HEK293 (cell line): ENCODE results near the gene BMP5.

Source experiments
- CTCF ChIA-PET: fragments of 350-600 bp; formaldehyde crosslinking; extraction: SDS; loops from one replicate; lab custom pipeline; 2021; ENCODE audit warnings: antibody characterized with exemption; lab: Yijun Ruan, JAX
- POLR2A ChIA-PET: fragments of 300-600 bp; formaldehyde crosslinking; extraction: SDS; loops from one replicate; lab custom pipeline; 2020; ENCODE audit warnings: antibody characterized with exemption, inconsistent platforms; lab: Yijun Ruan, JAX
- H3K27ac ChIP-seq: fragments of 200-500 bp; sonication (Bioruptor generic); 2 replicates; pipeline ENCODE4 v1.5.1; 2014; ENCODE audit warnings: low read depth, low read length, control low read depth, inconsistent platforms; ENCODE audit errors: extremely low read depth
- H3K36me3 ChIP-seq, 2 experiments: fragments of 200-500 bp in 1 of 2; sonication (Bioruptor generic) in 1 of 2; 1 replicate in 1 of 2; 2 replicates in 1 of 2; pipeline ENCODE4 v1.5.1; 2014 to 2017; ENCODE audit warnings: inconsistent platforms in 2 of 2, low read length in 2 of 2; ENCODE audit not compliant: control insufficient read depth in 2 of 2, insufficient read depth in 1 of 2
- H3K4me1 ChIP-seq: fragments of 200-500 bp; sonication (Bioruptor generic); 2 replicates; pipeline ENCODE4 v1.5.1; 2014; ENCODE audit warnings: mild to moderate bottlenecking, low read length, inconsistent platforms; ENCODE audit not compliant: control insufficient read depth, insufficient read depth
- H3K4me3 ChIP-seq: 2 replicates; pipeline ENCODE4 v1.5.1; 2011; ENCODE audit warnings: low read depth, mild to moderate bottlenecking, control low read depth, low read length, moderate library complexity
- H3K9me3 ChIP-seq: fragments of 200-500 bp; sonication (Bioruptor generic); 2 replicates; pipeline ENCODE4 v1.5.1; 2014; ENCODE audit warnings: low read depth, low read length, inconsistent platforms; ENCODE audit not compliant: control insufficient read depth, insufficient read depth
- GFI1B ChIP-seq: fragments of 450-650 bp; formaldehyde crosslinking; IDR thresholded peaks from 2 replicates; pipeline ENCODE4 v1.5.1; 2016; ENCODE audit warnings: missing biosample characterization, missing genetic modification characterization
- GLIS2 ChIP-seq: fragments of 450-650 bp; formaldehyde crosslinking; IDR thresholded peaks from 2 replicates; pipeline ENCODE4 v1.5.1; 2016; ENCODE audit warnings: missing biosample characterization, missing genetic modification characterization
- KLF1 ChIP-seq: fragments of 450-650 bp; formaldehyde crosslinking; IDR thresholded peaks from 2 replicates; pipeline ENCODE4 v1.5.1; 2016; ENCODE audit warnings: missing biosample characterization, missing genetic modification characterization
- TRIM28 ChIP-seq: IDR thresholded peaks from 2 replicates; pipeline ENCODE4 v1.6.1; 2011; ENCODE audit warnings: low read length, control low read depth, borderline replicate concordance
- YY2 ChIP-seq: fragments of 450-650 bp; formaldehyde crosslinking; IDR thresholded peaks from 2 replicates; pipeline ENCODE4 v1.5.1; 2016; ENCODE audit warnings: missing biosample characterization, missing genetic modification characterization
- ZBTB8A ChIP-seq: fragments of 450-650 bp; formaldehyde crosslinking; IDR thresholded peaks from 2 replicates; pipeline ENCODE4 v1.5.1; 2016; ENCODE audit warnings: missing biosample characterization, missing genetic modification characterization
- ZNF121 ChIP-seq: fragments of 450-650 bp; formaldehyde crosslinking; IDR thresholded peaks from 2 replicates; pipeline ENCODE4 v1.5.1; 2016; ENCODE audit warnings: missing biosample characterization, missing genetic modification characterization
- ZNF132 ChIP-seq: fragments of 450-650 bp; formaldehyde crosslinking; IDR thresholded peaks from 2 replicates; pipeline ENCODE4 v1.5.1; 2017; ENCODE audit warnings: missing biosample characterization, missing genetic modification characterization, borderline replicate concordance
- ZNF266 ChIP-seq: fragments of 450-650 bp; formaldehyde crosslinking; IDR thresholded peaks from 2 replicates; pipeline ENCODE4 v1.5.1; 2016; ENCODE audit warnings: missing biosample characterization, missing genetic modification characterization, low read depth
- ZNF341 ChIP-seq: fragments of 450-650 bp; formaldehyde crosslinking; IDR thresholded peaks from 2 replicates; pipeline ENCODE4; 2016; ENCODE audit warnings: low read depth, missing biosample characterization, missing genetic modification characterization
- ZNF529 ChIP-seq: fragments of 450-650 bp; formaldehyde crosslinking; IDR thresholded peaks from 2 replicates; pipeline ENCODE4 v1.5.1; 2017; ENCODE audit warnings: missing genetic modification characterization, missing biosample characterization; ENCODE audit not compliant: insufficient replicate concordance
- ZNF530 ChIP-seq: fragments of 450-650 bp; formaldehyde crosslinking; IDR thresholded peaks from 2 replicates; pipeline ENCODE4 v1.5.1; 2016; ENCODE audit warnings: low read depth, missing biosample characterization, missing genetic modification characterization
- TF ChIP-seq, protein P1 (sequence below): sonication (generic); formaldehyde crosslinking; IDR thresholded peaks from 2 replicates; pipeline ENCODE4 v1.8.1; 2022; ENCODE audit warnings: mild to moderate bottlenecking, moderate library complexity, missing genetic modification reagents
- TF ChIP-seq, protein P2 (sequence below): fragments of 450-650 bp; formaldehyde crosslinking; IDR thresholded peaks from 2 replicates; pipeline ENCODE4 v1.5.1; 2016; ENCODE audit warnings: missing biosample characterization, missing genetic modification characterization
- TF ChIP-seq, protein P3 (sequence below): fragments of 450-650 bp; formaldehyde crosslinking; IDR thresholded peaks from 2 replicates; pipeline ENCODE4 v1.5.1; 2016; ENCODE audit warnings: missing biosample characterization, missing genetic modification characterization
- TF ChIP-seq, protein P4 (sequence below): fragments of 450-650 bp; formaldehyde crosslinking; IDR thresholded peaks from 2 replicates; pipeline ENCODE4 v1.5.1; 2017; ENCODE audit warnings: missing biosample characterization, missing genetic modification characterization
- TF ChIP-seq, protein P5 (sequence below): fragments of 450-650 bp; formaldehyde crosslinking; IDR thresholded peaks from 2 replicates; pipeline ENCODE4 v1.5.1; 2017; ENCODE audit warnings: missing biosample characterization, missing genetic modification characterization

Gene BMP5

DNA sequence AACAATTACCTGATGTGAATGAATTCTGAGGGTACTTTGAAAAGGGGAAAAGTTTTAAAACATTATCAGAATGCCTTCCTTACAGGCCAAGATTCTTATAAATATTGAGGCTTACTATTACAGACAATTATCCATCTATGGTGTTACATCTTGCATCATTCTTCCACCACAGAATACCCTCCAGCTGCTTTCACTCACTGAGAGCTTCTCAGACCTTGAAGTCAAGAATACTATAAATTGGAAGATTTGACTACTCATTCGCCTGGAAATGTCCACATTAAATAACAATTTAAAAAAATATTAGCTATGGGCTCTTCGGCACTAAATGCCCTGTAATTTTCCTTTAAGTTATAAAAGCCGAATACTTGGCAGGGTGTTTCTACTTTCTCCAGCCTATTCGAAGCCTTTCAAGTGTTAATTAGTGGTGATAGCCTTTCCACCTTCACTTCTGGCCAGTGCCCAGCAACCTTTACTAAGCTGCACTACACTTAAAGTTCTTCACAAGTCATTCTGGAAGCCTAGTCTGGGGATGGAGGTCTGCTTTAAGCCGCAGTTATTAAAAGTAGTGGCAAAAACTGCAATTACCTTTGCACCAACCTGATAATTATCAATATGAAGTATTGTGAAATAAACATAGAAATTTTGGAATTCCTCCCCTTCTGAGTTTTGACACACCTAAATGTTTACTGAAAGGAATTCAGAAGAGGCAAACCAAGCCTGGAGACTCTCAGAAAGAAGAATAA is 100.9 kb downstream of the BMP5 start:
- CTCF ChIA-PET = interaction anchor here (0.6 kb wide), 1 partner anchor 498 kb away, joined by 3 read pairs; no protein-coding TSS in a partner anchor
- POLR2A ChIA-PET = no interaction called here
- no peak overlapping the region for H3K27ac ChIP-seq
- TF ChIP-seq TRIM28 (no peak), KLF1 (tag by site-specific recombination) (no peak), ZNF132 (no peak), YY2 (no peak)
- no peaks in the 10 kb centered on the region for H3K36me3 ChIP-seq
- H3K4me1 ChIP-seq = peaks cover 21% of the 10 kb centered on the region
- H3K9me3 ChIP-seq = no peaks in the 10 kb centered on the region
- H3K4me3 ChIP-seq = no peak overlapping the region

DNA sequence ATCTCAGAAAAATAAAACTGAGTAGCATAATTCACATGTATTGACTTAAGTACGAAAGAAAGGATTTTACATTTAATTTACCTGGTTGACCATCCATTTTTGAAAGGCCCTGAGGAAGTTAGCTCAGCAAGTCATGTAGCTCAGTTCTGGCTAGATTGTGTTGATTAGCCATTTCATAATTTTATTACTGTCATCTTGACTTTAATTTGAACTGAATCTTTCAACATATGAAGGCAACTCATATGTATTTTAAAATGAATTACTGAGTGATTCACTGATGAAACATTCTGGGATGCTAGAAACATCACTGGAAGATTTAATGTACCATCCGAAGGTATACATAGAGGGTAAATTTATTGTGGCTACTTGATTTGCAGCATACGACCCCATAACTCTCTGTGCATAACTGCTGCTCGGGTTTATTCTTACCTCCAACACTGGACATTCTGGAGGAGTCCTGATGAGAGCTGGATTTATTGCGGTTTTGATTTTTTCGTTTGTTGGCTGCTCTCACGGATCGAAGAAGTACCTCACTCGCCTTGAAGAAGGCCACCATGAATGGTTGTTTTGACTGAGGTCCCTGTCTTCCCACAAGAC is 101.7 kb downstream of the BMP5 start:
- POLR2A ChIA-PET = no interaction called here
- no peaks in the 10 kb centered on the region for H3K9me3 ChIP-seq
- no peaks in the 10 kb centered on the region for H3K36me3 ChIP-seq
- no peak overlapping the region for H3K27ac ChIP-seq
- TF ChIP-seq ZNF530 (tag by site-specific recombination) = no peak
- TF ChIP-seq GFI1B (tag by site-specific recombination) = no peak
- TF ChIP-seq ZBTB8A = no peak
- no peak for TF ChIP-seq ZNF266 (tag by site-specific recombination)
- no peak for TF ChIP-seq ZNF341 (tag by site-specific recombination)
- TF ChIP-seq, protein P1, sequence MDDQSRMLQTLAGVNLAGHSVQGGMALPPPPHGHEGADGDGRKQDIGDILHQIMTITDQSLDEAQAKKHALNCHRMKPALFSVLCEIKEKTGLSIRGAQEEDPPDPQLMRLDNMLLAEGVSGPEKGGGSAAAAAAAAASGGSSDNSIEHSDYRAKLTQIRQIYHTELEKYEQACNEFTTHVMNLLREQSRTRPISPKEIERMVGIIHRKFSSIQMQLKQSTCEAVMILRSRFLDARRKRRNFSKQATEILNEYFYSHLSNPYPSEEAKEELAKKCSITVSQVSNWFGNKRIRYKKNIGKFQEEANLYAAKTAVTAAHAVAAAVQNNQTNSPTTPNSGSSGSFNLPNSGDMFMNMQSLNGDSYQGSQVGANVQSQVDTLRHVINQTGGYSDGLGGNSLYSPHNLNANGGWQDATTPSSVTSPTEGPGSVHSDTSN (CRISPR knock-in tag) = no peak
- no peak for TF ChIP-seq GLIS2 (tag by site-specific recombination)
- TF ChIP-seq, protein P2, sequence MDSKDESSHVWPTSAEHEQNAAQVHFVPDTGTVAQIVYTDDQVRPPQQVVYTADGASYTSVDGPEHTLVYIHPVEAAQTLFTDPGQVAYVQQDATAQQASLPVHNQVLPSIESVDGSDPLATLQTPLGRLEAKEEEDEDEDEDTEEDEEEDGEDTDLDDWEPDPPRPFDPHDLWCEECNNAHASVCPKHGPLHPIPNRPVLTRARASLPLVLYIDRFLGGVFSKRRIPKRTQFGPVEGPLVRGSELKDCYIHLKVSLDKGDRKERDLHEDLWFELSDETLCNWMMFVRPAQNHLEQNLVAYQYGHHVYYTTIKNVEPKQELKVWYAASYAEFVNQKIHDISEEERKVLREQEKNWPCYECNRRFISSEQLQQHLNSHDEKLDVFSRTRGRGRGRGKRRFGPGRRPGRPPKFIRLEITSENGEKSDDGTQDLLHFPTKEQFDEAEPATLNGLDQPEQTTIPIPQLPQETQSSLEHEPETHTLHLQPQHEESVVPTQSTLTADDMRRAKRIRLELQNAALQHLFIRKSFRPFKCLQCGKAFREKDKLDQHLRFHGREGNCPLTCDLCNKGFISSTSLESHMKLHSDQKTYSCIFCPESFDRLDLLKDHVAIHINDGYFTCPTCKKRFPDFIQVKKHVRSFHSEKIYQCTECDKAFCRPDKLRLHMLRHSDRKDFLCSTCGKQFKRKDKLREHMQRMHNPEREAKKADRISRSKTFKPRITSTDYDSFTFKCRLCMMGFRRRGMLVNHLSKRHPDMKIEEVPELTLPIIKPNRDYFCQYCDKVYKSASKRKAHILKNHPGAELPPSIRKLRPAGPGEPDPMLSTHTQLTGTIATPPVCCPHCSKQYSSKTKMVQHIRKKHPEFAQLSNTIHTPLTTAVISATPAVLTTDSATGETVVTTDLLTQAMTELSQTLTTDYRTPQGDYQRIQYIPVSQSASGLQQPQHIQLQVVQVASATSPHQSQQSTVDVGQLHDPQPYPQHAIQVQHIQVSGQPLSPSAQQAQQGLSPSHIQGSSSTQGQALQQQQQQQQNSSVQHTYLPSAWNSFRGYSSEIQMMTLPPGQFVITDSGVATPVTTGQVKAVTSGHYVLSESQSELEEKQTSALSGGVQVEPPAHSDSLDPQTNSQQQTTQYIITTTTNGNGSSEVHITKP (tag by site-specific recombination) = no peak
- CTCF ChIA-PET = interaction anchor here (0.5 to 0.6 kb wide), 2 partner anchors 101 to 497 kb away, joined by 3 to 6 read pairs; no protein-coding TSS in a partner anchor
- H3K4me1 ChIP-seq = peaks cover 21% of the 10 kb centered on the region
- H3K4me3 ChIP-seq = no peak overlapping the region

DNA sequence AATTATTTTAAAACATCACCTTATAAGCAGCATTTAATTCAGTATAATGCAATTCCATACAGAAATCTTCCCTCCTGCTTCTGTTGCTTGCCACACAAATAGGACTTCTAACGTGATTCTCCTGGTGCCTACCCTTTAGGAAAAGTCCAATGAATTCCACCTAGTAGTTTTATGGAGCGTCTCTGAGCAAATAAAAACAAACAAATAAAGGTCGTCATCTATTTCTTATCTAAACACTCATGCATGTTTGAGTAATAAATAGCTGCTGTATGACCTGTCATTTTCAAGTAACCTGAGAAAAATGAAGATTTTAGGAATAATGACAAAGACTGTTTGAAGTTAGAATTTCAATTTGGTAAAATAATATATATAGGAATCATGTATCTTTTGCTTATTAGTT is 102.7 kb downstream of the BMP5 start:
- CTCF ChIA-PET = no interaction called here
- Histone ChIP-seq H3K4me3 (no peak overlapping the region), H3K9me3 (no peaks in the 10 kb centered on the region), H3K4me1 (peaks cover 21% of the 10 kb centered on the region), H3K27ac (no peak overlapping the region), H3K36me3 (no peaks in the 10 kb centered on the region)
- POLR2A ChIA-PET = no interaction called here
- TF ChIP-seq ZNF121 = no peak
- TF ChIP-seq, protein P3, sequence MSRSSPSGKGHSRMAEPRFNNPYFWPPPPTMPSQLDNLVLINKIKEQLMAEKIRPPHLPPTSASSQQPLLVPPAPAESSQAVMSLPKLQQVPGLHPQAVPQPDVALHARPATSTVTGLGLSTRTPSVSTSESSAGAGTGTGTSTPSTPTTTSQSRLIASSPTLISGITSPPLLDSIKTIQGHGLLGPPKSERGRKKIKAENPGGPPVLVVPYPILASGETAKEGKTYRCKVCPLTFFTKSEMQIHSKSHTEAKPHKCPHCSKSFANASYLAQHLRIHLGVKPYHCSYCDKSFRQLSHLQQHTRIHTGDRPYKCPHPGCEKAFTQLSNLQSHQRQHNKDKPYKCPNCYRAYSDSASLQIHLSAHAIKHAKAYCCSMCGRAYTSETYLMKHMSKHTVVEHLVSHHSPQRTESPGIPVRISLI = no peak
- TF ChIP-seq, protein P4, sequence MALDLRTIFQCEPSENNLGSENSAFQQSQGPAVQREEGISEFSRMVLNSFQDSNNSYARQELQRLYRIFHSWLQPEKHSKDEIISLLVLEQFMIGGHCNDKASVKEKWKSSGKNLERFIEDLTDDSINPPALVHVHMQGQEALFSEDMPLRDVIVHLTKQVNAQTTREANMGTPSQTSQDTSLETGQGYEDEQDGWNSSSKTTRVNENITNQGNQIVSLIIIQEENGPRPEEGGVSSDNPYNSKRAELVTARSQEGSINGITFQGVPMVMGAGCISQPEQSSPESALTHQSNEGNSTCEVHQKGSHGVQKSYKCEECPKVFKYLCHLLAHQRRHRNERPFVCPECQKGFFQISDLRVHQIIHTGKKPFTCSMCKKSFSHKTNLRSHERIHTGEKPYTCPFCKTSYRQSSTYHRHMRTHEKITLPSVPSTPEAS = no peak
- TF ChIP-seq, protein P5, sequence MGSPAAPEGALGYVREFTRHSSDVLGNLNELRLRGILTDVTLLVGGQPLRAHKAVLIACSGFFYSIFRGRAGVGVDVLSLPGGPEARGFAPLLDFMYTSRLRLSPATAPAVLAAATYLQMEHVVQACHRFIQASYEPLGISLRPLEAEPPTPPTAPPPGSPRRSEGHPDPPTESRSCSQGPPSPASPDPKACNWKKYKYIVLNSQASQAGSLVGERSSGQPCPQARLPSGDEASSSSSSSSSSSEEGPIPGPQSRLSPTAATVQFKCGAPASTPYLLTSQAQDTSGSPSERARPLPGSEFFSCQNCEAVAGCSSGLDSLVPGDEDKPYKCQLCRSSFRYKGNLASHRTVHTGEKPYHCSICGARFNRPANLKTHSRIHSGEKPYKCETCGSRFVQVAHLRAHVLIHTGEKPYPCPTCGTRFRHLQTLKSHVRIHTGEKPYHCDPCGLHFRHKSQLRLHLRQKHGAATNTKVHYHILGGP (tag by site-specific recombination) = peak; percentile 73
- no peak for TF ChIP-seq ZNF529 (tag by site-specific recombination)
